Erythroblast (primary cell): ENCODE data around the gene ADAM8.

Source experiments
- GATA1 ChIP-seq: IDR thresholded peaks from 2 replicates; pipeline ENCODE4 v1.6.1; 2011; ENCODE audit warnings: low read depth, mild to moderate bottlenecking, control low read depth, low read length, moderate library complexity
- POLR2A ChIP-seq: IDR thresholded peaks from 2 replicates; pipeline ENCODE4 v1.6.1; 2011; ENCODE audit warnings: mild to moderate bottlenecking, low read length

- TF ChIP-seq POLR2A = no peak
- TF ChIP-seq GATA1 = no peak
Observed at GRCh38 chr10:133272964-133273420, 3.7 kb downstream of the ADAM8 start.
